HK-2 (cell line): Measurements from ENCODE around the gene NCF2.
"Not testable (repeated sequence)": the region's sequence is repeated elsewhere in the genome, so short reads cannot be mapped to it uniquely, and the experiment has no call there.

ENCODE experiments used
- DNase-seq: peaks from one replicate; pipeline ENCODE4 v3.0.0-alpha.2; 2018; ENCODE audit not compliant: unreplicated experiment

NCF2 gene

GRCh38 chr1:183590244-183591191, at the start of gene NCF2:
NCF2 (minus strand) TSS chr1:183590459; CDS start chr1:183590329, 130 bp downstream.
- DNase-seq, result no peak

GRCh38 chr1:183638649-183639387, 48.6 kb upstream of the NCF2 start:
- DNase-seq, result no peak

- no peak for DNase-seq
Observed at GRCh38 chr1:183636783-183637182, 46.5 kb upstream of the NCF2 start.

- DNase-seq, result no peak
Observed at GRCh38 chr1:183636334-183636682, 46.0 kb upstream of the NCF2 start.

- DNase-seq, result peak; percentile 98
Observed at GRCh38 chr1:183635606-183636333, 45.5 kb upstream of the NCF2 start, which contains the start of gene ARPC5. ARPC5 (minus strand) TSS chr1:183635783; CDS start chr1:183635659, 124 bp downstream.

- DNase-seq, result peak; percentile 62
Observed at GRCh38 chr1:183635099-183635605, 44.9 kb upstream of the NCF2 start.

- DNase-seq, result no peak
Observed at GRCh38 chr1:183634429-183635065, 44.3 kb upstream of the NCF2 start.

GRCh38 chr1:183633676-183634343, 43.6 kb upstream of the NCF2 start:
- DNase-seq, result no peak

- DNase-seq, result no peak
Observed at GRCh38 chr1:183632964-183633363, 42.7 kb upstream of the NCF2 start.

- no peak for DNase-seq
Observed at GRCh38 chr1:183632114-183632513, 41.9 kb upstream of the NCF2 start.

GRCh38 chr1:183630748-183631147, 40.5 kb upstream of the NCF2 start:
- no peak for DNase-seq

GRCh38 chr1:183628537-183628936, 38.3 kb upstream of the NCF2 start:
- no peak for DNase-seq

GRCh38 chr1:183626236-183626635, 36.0 kb upstream of the NCF2 start:
- not testable (repeated sequence) for DNase-seq

- DNase-seq, result peak; percentile 59
Observed at GRCh38 chr1:183622884-183623785, 32.9 kb upstream of the NCF2 start.

- no peak for DNase-seq
Observed at GRCh38 chr1:183622013-183622412, 31.8 kb upstream of the NCF2 start.

GRCh38 chr1:183620311-183620710, 30.1 kb upstream of the NCF2 start:
- no peak for DNase-seq

GRCh38 chr1:183619781-183620180, 29.5 kb upstream of the NCF2 start:
- no peak for DNase-seq

- not testable (repeated sequence) for DNase-seq
Observed at GRCh38 chr1:183618202-183618601, 27.9 kb upstream of the NCF2 start.

GRCh38 chr1:183612975-183613374, 22.7 kb upstream of the NCF2 start:
- not testable (repeated sequence) for DNase-seq

- no peak for DNase-seq
Observed at GRCh38 chr1:183612407-183612806, 22.1 kb upstream of the NCF2 start.
